ENCODE results near the gene PTPRN2. TPM values are rescaled to one million over a fixed set of nuclear protein-coding genes. Genes with fewer than 3 reads are reported as not detected.

The PTPRN2 gene
- polyA plus RNA-seq, 1 of the 3 experiments (the other 2 are of a cell fraction) = 4.0 TPM

GRCh38 chr7:158489462-158490155 is 98.0 kb downstream of the PTPRN2 start:
- H3K27ac ChIP-seq (ENCODE audit: low read depth in 2 of 2, low read length in 1 of 2) = no peak overlapping the region
- WGBS (ENCODE audit: low lambda C conversion rate) = 81% methylated on average over 36 of the region's 51 CpGs

GRCh38 chr7:158488181-158488971 is 99.2 kb downstream of the PTPRN2 start:
- no peak overlapping the region for H2AFZ ChIP-seq (ENCODE audit: low read depth)
- no peak overlapping the region for H3K9ac ChIP-seq
- 82% methylated on average over 34 of the region's 42 CpGs for WGBS (ENCODE audit: low lambda C conversion rate)
- ChIA-PET POLR2A (no interaction called here), CTCF (no interaction called here)
- H3K9me3 ChIP-seq = no peaks in the 10 kb centered on the region
- no peaks in the 10 kb centered on the region for H3K79me2 ChIP-seq (ENCODE audit: insufficient read depth)
- peaks cover 0 to 5% of the 10 kb centered on the region in 2 experiments; a peak in 1 of 4 replicates for H3K4me1 ChIP-seq (ENCODE audit: control insufficient read depth in 1 of 2, insufficient read depth in 2 of 2, low read depth in 1 of 2, low read length in 1 of 2)
- H3F3A ChIP-seq (replicated peaks; ENCODE audit: insufficient read depth) = no peaks in the 10 kb centered on the region
- H3K9me2 ChIP-seq = no peaks in the 10 kb centered on the region
- no peak overlapping the region for H3K27ac ChIP-seq (ENCODE audit: low read depth in 2 of 2, low read length in 1 of 2)
- no peak for DNase-seq
- H4K20me1 ChIP-seq (ENCODE audit: insufficient read depth) = no peaks in the 10 kb centered on the region
- no peaks in the 10 kb centered on the region for H3K36me3 ChIP-seq (replicated peaks in 1 of 2; ENCODE audit: control insufficient read depth in 1 of 2, insufficient read depth in 2 of 2, low read length in 1 of 2)
- no peaks in the 10 kb centered on the region for H3K27me3 ChIP-seq (ENCODE audit: insufficient read depth)
- no peak overlapping the region for H3K4me2 ChIP-seq
- no peak overlapping the region for H3K4me3 ChIP-seq (ENCODE audit: low read depth in 2 of 2, low read length in 1 of 2)
- TF ChIP-seq, protein P1, sequence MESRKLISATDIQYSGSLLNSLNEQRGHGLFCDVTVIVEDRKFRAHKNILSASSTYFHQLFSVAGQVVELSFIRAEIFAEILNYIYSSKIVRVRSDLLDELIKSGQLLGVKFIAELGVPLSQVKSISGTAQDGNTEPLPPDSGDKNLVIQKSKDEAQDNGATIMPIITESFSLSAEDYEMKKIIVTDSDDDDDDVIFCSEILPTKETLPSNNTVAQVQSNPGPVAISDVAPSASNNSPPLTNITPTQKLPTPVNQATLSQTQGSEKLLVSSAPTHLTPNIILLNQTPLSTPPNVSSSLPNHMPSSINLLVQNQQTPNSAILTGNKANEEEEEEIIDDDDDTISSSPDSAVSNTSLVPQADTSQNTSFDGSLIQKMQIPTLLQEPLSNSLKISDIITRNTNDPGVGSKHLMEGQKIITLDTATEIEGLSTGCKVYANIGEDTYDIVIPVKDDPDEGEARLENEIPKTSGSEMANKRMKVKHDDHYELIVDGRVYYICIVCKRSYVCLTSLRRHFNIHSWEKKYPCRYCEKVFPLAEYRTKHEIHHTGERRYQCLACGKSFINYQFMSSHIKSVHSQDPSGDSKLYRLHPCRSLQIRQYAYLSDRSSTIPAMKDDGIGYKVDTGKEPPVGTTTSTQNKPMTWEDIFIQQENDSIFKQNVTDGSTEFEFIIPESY (IDR thresholded peaks at IDR 0.05; ENCODE audit: borderline replicate concordance, low read depth) = no peak
- TF ChIP-seq RFX5 (IDR thresholded peaks at IDR 0.05; ENCODE audit: low read length) (no peak), YY1 (IDR thresholded peaks at IDR 0.05; ENCODE audit: low read depth) (no peak), TAF1 (IDR thresholded peaks at IDR 0.05; ENCODE audit: borderline replicate concordance, low read depth, low read length) (no peak), TEAD4 (IDR thresholded peaks at IDR 0.05; ENCODE audit: borderline replicate concordance, insufficient read depth) (no peak), EP300 (IDR thresholded peaks at IDR 0.05; ENCODE audit: borderline replicate concordance in 1 of 2, low read depth in 1 of 2, low read length in 1 of 2) (no peak), RXRA (IDR thresholded peaks at IDR 0.05; ENCODE audit: borderline replicate concordance, low read depth) (no peak), USF1 (IDR thresholded peaks at IDR 0.05; ENCODE audit: borderline replicate concordance, low read depth) (no peak), GATA2 (CRISPR knock-in tag; IDR thresholded peaks at IDR 0.05) (no peak), FOSL2 (IDR thresholded peaks at IDR 0.05; ENCODE audit: borderline replicate concordance, low read depth) (no peak), NRF1 (IDR thresholded peaks at IDR 0.05; ENCODE audit: low read depth, low read length) (no peak), SIN3A (IDR thresholded peaks at IDR 0.05; ENCODE audit: borderline replicate concordance, low read depth, low read length) (no peak)
- TF ChIP-seq, protein P2, sequence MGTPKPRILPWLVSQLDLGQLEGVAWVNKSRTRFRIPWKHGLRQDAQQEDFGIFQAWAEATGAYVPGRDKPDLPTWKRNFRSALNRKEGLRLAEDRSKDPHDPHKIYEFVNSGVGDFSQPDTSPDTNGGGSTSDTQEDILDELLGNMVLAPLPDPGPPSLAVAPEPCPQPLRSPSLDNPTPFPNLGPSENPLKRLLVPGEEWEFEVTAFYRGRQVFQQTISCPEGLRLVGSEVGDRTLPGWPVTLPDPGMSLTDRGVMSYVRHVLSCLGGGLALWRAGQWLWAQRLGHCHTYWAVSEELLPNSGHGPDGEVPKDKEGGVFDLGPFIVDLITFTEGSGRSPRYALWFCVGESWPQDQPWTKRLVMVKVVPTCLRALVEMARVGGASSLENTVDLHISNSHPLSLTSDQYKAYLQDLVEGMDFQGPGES (IDR thresholded peaks at IDR 0.05; ENCODE audit: low read depth, low read length) = no peak

More at GRCh38 chr7:158489462-158490155, 98.0 kb downstream of the PTPRN2 start:
- no peaks in the 10 kb centered on the region for H3K36me3 ChIP-seq (replicated peaks in 1 of 2; ENCODE audit: control insufficient read depth in 1 of 2, insufficient read depth in 2 of 2, low read length in 1 of 2)
- H3K4me2 ChIP-seq = no peak overlapping the region
- no peak for DNase-seq
- H3K4me3 ChIP-seq (ENCODE audit: low read depth in 2 of 2, low read length in 1 of 2) = no peak overlapping the region
- H2AFZ ChIP-seq (ENCODE audit: low read depth) = no peak overlapping the region
- ChIA-PET CTCF (no interaction called here), POLR2A (no interaction called here)
- H3K9ac ChIP-seq = no peak overlapping the region
- no peaks in the 10 kb centered on the region for H3K9me2 ChIP-seq
- no peaks in the 10 kb centered on the region for H3F3A ChIP-seq (replicated peaks; ENCODE audit: insufficient read depth)
- H3K9me3 ChIP-seq = no peaks in the 10 kb centered on the region
- no peaks in the 10 kb centered on the region for H4K20me1 ChIP-seq (ENCODE audit: insufficient read depth)
- no peaks in the 10 kb centered on the region for H3K27me3 ChIP-seq (ENCODE audit: insufficient read depth)
- no peaks in the 10 kb centered on the region for H3K79me2 ChIP-seq (ENCODE audit: insufficient read depth)
- peaks cover 0 to 5% of the 10 kb centered on the region in 2 experiments; a peak in 1 of 4 replicates for H3K4me1 ChIP-seq (ENCODE audit: control insufficient read depth in 1 of 2, insufficient read depth in 2 of 2, low read depth in 1 of 2, low read length in 1 of 2)
- TF ChIP-seq RXRA (IDR thresholded peaks at IDR 0.05; ENCODE audit: borderline replicate concordance, low read depth) (no peak), TCF12 (IDR thresholded peaks at IDR 0.05) (no peak), ELF1 (IDR thresholded peaks at IDR 0.05) (no peak), TAF1 (IDR thresholded peaks at IDR 0.05; ENCODE audit: borderline replicate concordance, low read depth, low read length) (no peak), MAX (IDR thresholded peaks at IDR 0.05; ENCODE audit: low read depth) (no peak), NRF1 (IDR thresholded peaks at IDR 0.05; ENCODE audit: low read depth, low read length) (no peak), TEAD4 (IDR thresholded peaks at IDR 0.05; ENCODE audit: borderline replicate concordance, insufficient read depth) (no peak), GATA2 (CRISPR knock-in tag; IDR thresholded peaks at IDR 0.05) (no peak)
- TF ChIP-seq, protein P3, sequence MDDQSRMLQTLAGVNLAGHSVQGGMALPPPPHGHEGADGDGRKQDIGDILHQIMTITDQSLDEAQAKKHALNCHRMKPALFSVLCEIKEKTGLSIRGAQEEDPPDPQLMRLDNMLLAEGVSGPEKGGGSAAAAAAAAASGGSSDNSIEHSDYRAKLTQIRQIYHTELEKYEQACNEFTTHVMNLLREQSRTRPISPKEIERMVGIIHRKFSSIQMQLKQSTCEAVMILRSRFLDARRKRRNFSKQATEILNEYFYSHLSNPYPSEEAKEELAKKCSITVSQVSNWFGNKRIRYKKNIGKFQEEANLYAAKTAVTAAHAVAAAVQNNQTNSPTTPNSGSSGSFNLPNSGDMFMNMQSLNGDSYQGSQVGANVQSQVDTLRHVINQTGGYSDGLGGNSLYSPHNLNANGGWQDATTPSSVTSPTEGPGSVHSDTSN (IDR thresholded peaks at IDR 0.05) = no peak
